Endothelial cell of umbilical vein (primary cell): ENCODE data around the gene RHCE. TPM values are rescaled to one million over a fixed set of nuclear protein-coding genes. Genes with fewer than 3 reads are reported as not detected.
"Not testable (repeated sequence)": the region's sequence is repeated elsewhere in the genome, so short reads cannot be mapped to it uniquely, and the experiment has no call there.

Experiments
- BruUV-seq: library from RNA; stranded (reverse); fragments of 400-500 nt; replicated peaks from 2 replicates; lab custom pipeline; 2021; lab: Mats Ljungman, UMichigan
- CTCF ChIA-PET: fragments of 300-600, 350-600 bp; sonication (Branson Sonifier 250); formaldehyde crosslinking; loops from one replicate; lab custom pipeline; 2021; ENCODE audit warnings: antibody characterized with exemption, inconsistent platforms; lab: Charles Lee
- POLR2A ChIA-PET: fragments of 300-600, 350-600 bp; sonication (Branson Sonifier 250); formaldehyde crosslinking; loops from one replicate; lab custom pipeline; 2021; ENCODE audit warnings: antibody characterized with exemption, inconsistent platforms; lab: Charles Lee
- DNase-seq: peaks from one replicate; pipeline ENCODE4 v3.0.0-alpha.2; 2011; ENCODE audit warnings: low read depth, low spot score
- FAIRE-seq: peaks from 2 replicates; lab custom pipeline; 2011; peaks lifted over from hg19 to GRCh38; lab: Jason Lieb, UNC
- H2AFZ ChIP-seq: 2 replicates; pipeline ENCODE4 v1.6.0; 2012; ENCODE audit warnings: low read depth, low read length, control low read depth, inconsistent platforms
- H3K27ac ChIP-seq: 2 replicates; pipeline ENCODE4 v1.5.1; 2011; ENCODE audit warnings: low read depth, mild to moderate bottlenecking, control low read depth, low read length, moderate library complexity; ENCODE audit not compliant: insufficient read depth
- H3K27me3 ChIP-seq, 2 experiments: 2 replicates each; pipeline versions ENCODE4 v1.6.0 to v1.6.1; 2011; ENCODE audit warnings: low read length in 2 of 2, mixed read lengths in 1 of 2; ENCODE audit not compliant: control insufficient read depth in 2 of 2, insufficient read depth in 2 of 2
- H3K36me3 ChIP-seq, 2 experiments: 2 replicates in 1 of 2; 3 replicates in 1 of 2; pipeline ENCODE4 v1.5.1; 2011; ENCODE audit warnings: low read length in 2 of 2, mild to moderate bottlenecking in 1 of 2, moderate library complexity in 1 of 2; ENCODE audit not compliant: control insufficient read depth in 2 of 2, insufficient read depth in 2 of 2; ENCODE audit errors: extremely low read depth in 1 of 2
- H3K4me1 ChIP-seq: 3 replicates; pipeline ENCODE4 v1.5.1; 2011; ENCODE audit warnings: mild to moderate bottlenecking, low read length; ENCODE audit not compliant: control insufficient read depth, insufficient read depth; ENCODE audit errors: extremely low read depth
- H3K4me2 ChIP-seq: 2 replicates; pipeline ENCODE4 v1.6.1; 2011; ENCODE audit warnings: low read length, control low read depth, mixed read lengths; ENCODE audit not compliant: insufficient read depth
- H3K4me3 ChIP-seq, 3 experiments: fragments of 200-600 bp in 1 of 3; sonication (generic), shearing (Covaris generic) in 1 of 3; replicated peaks in 1 of 3; 2 replicates each; pipeline ENCODE4 v1.5.1; 2011 to 2016; ENCODE audit warnings: control low read depth in 3 of 3, low read length in 3 of 3, mild to moderate bottlenecking in 2 of 3, inconsistent platforms in 1 of 3, low read depth in 1 of 3, moderate library complexity in 1 of 3; ENCODE audit not compliant: insufficient read depth in 1 of 3
- H3K79me2 ChIP-seq: 2 replicates; pipeline ENCODE4 v1.6.0; 2012; ENCODE audit warnings: low read length, inconsistent platforms; ENCODE audit not compliant: control insufficient read depth, insufficient read depth
- H3K9ac ChIP-seq: replicated peaks from 2 replicates; pipeline ENCODE3; 2011; ENCODE audit warnings: low read length, control low read depth; ENCODE audit not compliant: insufficient read depth; ENCODE audit errors: extremely low read depth
- H3K9me1 ChIP-seq: replicated peaks from 3 replicates; pipeline ENCODE4 v1.6.0; 2011; ENCODE audit warnings: mild to moderate bottlenecking, low read length; ENCODE audit not compliant: control insufficient read depth, insufficient read depth; ENCODE audit errors: extremely low read depth
- H3K9me3 ChIP-seq: replicated peaks from 2 replicates; pipeline ENCODE4 v1.5.1; 2012; ENCODE audit warnings: low read length, inconsistent platforms; ENCODE audit not compliant: control insufficient read depth, insufficient read depth
- H4K20me1 ChIP-seq: replicated peaks from 2 replicates; pipeline ENCODE3; 2011; ENCODE audit warnings: mild to moderate bottlenecking, low read length; ENCODE audit not compliant: control insufficient read depth, insufficient read depth; ENCODE audit errors: extremely low read depth
- EZH2 ChIP-seq: IDR thresholded peaks from 2 replicates; pipeline ENCODE4 v1.6.1; 2012; ENCODE audit warnings: borderline replicate concordance, low read depth, mild to moderate bottlenecking, moderate library complexity, low read length, inconsistent platforms; ENCODE audit not compliant: severe bottlenecking
- JUN ChIP-seq: IDR thresholded peaks from 2 replicates; pipeline ENCODE4 v1.6.1; 2011; ENCODE audit warnings: borderline replicate concordance, low read depth; ENCODE audit not compliant: insufficient read length, insufficient read depth
- POLR2A ChIP-seq: IDR thresholded peaks from 2 replicates; pipeline ENCODE4 v1.6.1; 2012; ENCODE audit warnings: low read depth, mild to moderate bottlenecking, control low read depth, low read length
- POLR2AphosphoS5 ChIP-seq: IDR thresholded peaks from 2 replicates; pipeline ENCODE4 v1.6.1; 2012; ENCODE audit warnings: low read depth, mild to moderate bottlenecking, control low read depth, low read length, moderate library complexity; ENCODE audit not compliant: insufficient read depth
- dilution Hi-C: fragments of 300-500 bp; cut with MboI; formaldehyde crosslinking; loops from one replicate; pipeline ENCODE4 v1.15.0; 2019; ENCODE audit warnings: low sequenced_read_pairs; ENCODE audit not compliant: extremely low pct_ligation_motif_present
- intact Hi-C: fragments of 100-400 bp; cut with micrococcal nuclease; formaldehyde crosslinking; loops from one replicate; pipeline ENCODE4 v1.10.0; 2022
- polyA plus RNA-seq, 4 experiments: library from polyadenylated mRNA; depleted of rRNA in 3 of 4; stranded (reverse) in 3 of 4; unstranded in 1 of 4; fragments of >200 nt; gene quantifications; 2 replicates each; pipeline versions ENCODE4 v1.2.1 to v1.2.3, GENCODE V29; 2011 to 2012; ENCODE audit warnings: missing spikeins in 1 of 4
- total RNA-seq: library from RNA; stranded (reverse); gene quantifications from 2 replicates; pipeline ENCODE4 v1.2.3, GENCODE V29; 2021
- TF ChIP-seq, protein P1 (sequence below): IDR thresholded peaks from 2 replicates; pipeline ENCODE4 v1.6.1; 2011; ENCODE audit not compliant: insufficient read depth, insufficient read length

The RHCE gene
- total and polyA plus RNA-seq, 2 donors (not counting 3 experiments of a cell fraction or from before 2014, with no cell fraction given), result 0.07 TPM; not detected in 1

DNA sequence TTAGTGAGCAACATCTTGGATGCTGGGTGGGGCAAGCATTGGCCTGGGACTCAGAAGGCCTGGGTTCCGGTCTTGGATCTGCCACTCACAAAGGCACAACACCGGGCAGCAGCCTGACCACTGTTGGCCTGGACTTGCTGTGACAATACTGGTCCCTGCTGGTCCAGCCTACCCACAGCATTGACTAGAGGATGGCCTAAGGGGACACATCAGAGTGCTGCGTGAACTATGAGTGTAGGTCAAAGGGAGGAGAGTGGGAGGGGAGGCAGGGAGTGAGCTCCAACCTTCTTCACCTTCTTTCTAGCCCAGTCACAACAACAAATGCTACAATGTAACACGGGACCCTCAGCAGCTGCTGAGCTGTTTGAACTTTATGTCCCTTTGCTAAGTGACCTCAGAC lies 51.4 kb downstream of the RHCE start:
- no peak overlapping the region for H2AFZ ChIP-seq
- TF ChIP-seq, protein P1, sequence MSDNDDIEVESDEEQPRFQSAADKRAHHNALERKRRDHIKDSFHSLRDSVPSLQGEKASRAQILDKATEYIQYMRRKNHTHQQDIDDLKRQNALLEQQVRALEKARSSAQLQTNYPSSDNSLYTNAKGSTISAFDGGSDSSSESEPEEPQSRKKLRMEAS, result no peak
- TF ChIP-seq EZH2 (no peak), JUN (no peak), POLR2AphosphoS5 (no peak), POLR2A (no peak)
- ChIA-PET POLR2A (no interaction called here), CTCF (no interaction called here)
- H3K9ac ChIP-seq, result no peak overlapping the region
- dilution Hi-C loops (no loop called here), intact Hi-C loops (no loop called here)
- H3K4me1 ChIP-seq, result no peaks in the 10 kb centered on the region
- no TSS peak for BruUV-seq
- DNase-seq (no peak), FAIRE-seq (no peak)
- no peaks in the 10 kb centered on the region for H3K27me3 ChIP-seq
- H3K36me3 ChIP-seq, result no peaks in the 10 kb centered on the region
- no peak overlapping the region for H3K4me3 ChIP-seq
- H4K20me1 ChIP-seq, result no peaks in the 10 kb centered on the region
- no peak overlapping the region for H3K4me2 ChIP-seq
- H3K9me1 ChIP-seq, result no peaks in the 10 kb centered on the region
- no peaks in the 10 kb centered on the region for H3K79me2 ChIP-seq
- no peaks in the 10 kb centered on the region for H3K9me3 ChIP-seq
- H3K27ac ChIP-seq, result no peak overlapping the region

GRCh38 chr1:25362634-25363559 lies 57.7 kb downstream of the RHCE start:
- H3K4me2 ChIP-seq, H3K79me2 ChIP-seq, DNase-seq, H3K4me3 ChIP-seq, H3K27ac ChIP-seq, H3K9me3 ChIP-seq, H3K27me3 ChIP-seq, H3K36me3 ChIP-seq, H2AFZ ChIP-seq, dilution Hi-C loops, H3K9me1 ChIP-seq, POLR2A ChIA-PET, CTCF ChIA-PET, H4K20me1 ChIP-seq, intact Hi-C loops, BruUV-seq, H3K9ac ChIP-seq: not testable (repeated sequence)
- H3K4me1 ChIP-seq, result peaks cover 19% of the 10 kb centered on the region
- peak; percentile 8 for FAIRE-seq
